DOHH2 (cell line): ENCODE measurements around the gene SMC1A.

Experiments used
- H3F3A ChIP-seq: fragments of 200-600 bp; sonication (generic), shearing (Covaris generic); 2 replicates; pipeline ENCODE4 v1.6.0; 2016; ENCODE audit warnings: antibody characterized with exemption, mild to moderate bottlenecking; ENCODE audit not compliant: control insufficient read depth, insufficient read depth
- H3K27ac ChIP-seq: fragments of 200-600 bp; sonication (generic); 2 replicates; pipeline ENCODE4 v1.5.1; 2014; ENCODE audit warnings: low read depth, mild to moderate bottlenecking, low read length, moderate library complexity
- H3K27me3 ChIP-seq: fragments of 200-600 bp; sonication (generic); 2 replicates; pipeline ENCODE4 v1.6.1; 2014; ENCODE audit warnings: mild to moderate bottlenecking, low read length, mixed read lengths; ENCODE audit not compliant: control insufficient read depth
- H3K36me3 ChIP-seq: fragments of 200-600 bp; sonication (generic); 2 replicates; pipeline ENCODE4 v1.6.1; 2014; ENCODE audit warnings: mild to moderate bottlenecking, low read length, moderate library complexity, mixed read lengths; ENCODE audit not compliant: control insufficient read depth
- H3K4me1 ChIP-seq: fragments of 200-600 bp; sonication (generic); 2 replicates; pipeline ENCODE4 v1.6.1; 2014; ENCODE audit warnings: mild to moderate bottlenecking, low read length, mixed read lengths; ENCODE audit not compliant: control insufficient read depth
- H3K4me2 ChIP-seq: fragments of 200-600 bp; sonication (generic); 2 replicates; pipeline ENCODE4 v1.6.0; 2014; ENCODE audit warnings: mild to moderate bottlenecking, low read length, moderate library complexity
- H3K4me3 ChIP-seq: fragments of 200-600 bp; sonication (generic); 2 replicates; pipeline ENCODE4 v1.5.1; 2014; ENCODE audit warnings: mild to moderate bottlenecking, low read length, mixed read lengths
- H3K79me2 ChIP-seq: fragments of 200-600 bp; sonication (generic); 2 replicates; pipeline ENCODE4 v1.6.1; 2014; ENCODE audit warnings: mild to moderate bottlenecking, low read length, mixed read lengths; ENCODE audit not compliant: control insufficient read depth
- H3K9me2 ChIP-seq: fragments of 200-600 bp; sonication (generic); replicated peaks from 2 replicates; pipeline ENCODE4 v1.6.1; 2014; ENCODE audit warnings: mild to moderate bottlenecking, low read length, mixed read lengths; ENCODE audit not compliant: control insufficient read depth
- H3K9me3 ChIP-seq: fragments of 200-600 bp; sonication (generic); 2 replicates; pipeline ENCODE4 v1.6.1; 2014; ENCODE audit warnings: antibody characterized with exemption, low read length, mixed read lengths; ENCODE audit not compliant: control insufficient read depth, insufficient read depth
- H4K20me1 ChIP-seq: fragments of 200-600 bp; sonication (generic); 2 replicates; pipeline ENCODE4 v1.6.0; 2014; ENCODE audit warnings: low read depth, mild to moderate bottlenecking, antibody characterized with exemption, low read length, moderate library complexity; ENCODE audit not compliant: control insufficient read depth, insufficient read depth
- EZH2phosphoT487 ChIP-seq: fragments of 200-600 bp; sonication (generic); IDR thresholded peaks from 2 replicates; pipeline ENCODE4 v1.6.1; 2017; ENCODE audit warnings: borderline replicate concordance, mild to moderate bottlenecking, antibody characterized with exemption, low read length, moderate library complexity, mixed read lengths
- TF ChIP-seq, protein P1 (sequence below): fragments of 200-600 bp; sonication (generic); IDR thresholded peaks from one replicate; pipeline ENCODE4 v1.5.1; 2014; ENCODE audit warnings: antibody characterized with exemption, mild to moderate bottlenecking, low read depth, low read length; ENCODE audit not compliant: poor library complexity, severe bottlenecking

Gene SMC1A

DNA sequence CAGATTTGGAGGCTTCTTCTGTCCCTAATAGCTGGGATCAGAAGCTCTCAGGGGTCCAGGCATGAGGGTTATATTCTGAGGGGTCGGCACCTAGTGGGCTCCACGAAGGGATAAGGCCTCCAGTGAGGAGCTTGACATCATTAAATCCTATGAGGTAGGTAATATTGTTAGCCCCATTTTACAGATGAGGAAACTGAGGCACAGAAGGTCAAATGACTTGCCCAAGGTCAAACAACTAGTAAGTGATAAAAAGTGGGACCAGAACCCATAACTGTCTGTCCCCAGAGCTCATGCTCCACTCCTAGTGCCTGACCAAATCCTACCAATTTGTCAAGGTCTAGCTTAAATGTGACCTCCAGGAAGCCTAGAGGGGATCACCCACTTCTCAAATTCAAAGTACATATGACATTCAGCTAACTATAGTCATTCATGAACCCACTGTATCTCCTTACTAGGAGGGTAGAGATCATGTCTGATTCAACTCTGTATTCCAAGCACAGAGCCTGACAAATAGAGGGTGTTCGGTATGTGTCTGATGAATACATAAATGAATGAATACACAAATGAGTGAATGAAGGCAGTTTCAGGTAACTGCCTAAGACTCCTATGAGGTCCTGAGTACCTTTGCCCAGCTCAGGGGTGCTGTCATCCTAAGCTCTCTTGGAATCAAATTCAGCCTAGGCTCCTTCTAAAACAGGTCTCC is 43.3 kb downstream of the SMC1A start:
- no peaks in the 10 kb centered on the region for H3F3A ChIP-seq
- H3K4me3 ChIP-seq: no peak overlapping the region
- H3K27me3 ChIP-seq: no peaks in the 10 kb centered on the region
- no peak overlapping the region for H3K27ac ChIP-seq
- peaks cover 52% of the 10 kb centered on the region for H3K36me3 ChIP-seq
- TF ChIP-seq EZH2phosphoT487: no peak
- TF ChIP-seq, protein P1, sequence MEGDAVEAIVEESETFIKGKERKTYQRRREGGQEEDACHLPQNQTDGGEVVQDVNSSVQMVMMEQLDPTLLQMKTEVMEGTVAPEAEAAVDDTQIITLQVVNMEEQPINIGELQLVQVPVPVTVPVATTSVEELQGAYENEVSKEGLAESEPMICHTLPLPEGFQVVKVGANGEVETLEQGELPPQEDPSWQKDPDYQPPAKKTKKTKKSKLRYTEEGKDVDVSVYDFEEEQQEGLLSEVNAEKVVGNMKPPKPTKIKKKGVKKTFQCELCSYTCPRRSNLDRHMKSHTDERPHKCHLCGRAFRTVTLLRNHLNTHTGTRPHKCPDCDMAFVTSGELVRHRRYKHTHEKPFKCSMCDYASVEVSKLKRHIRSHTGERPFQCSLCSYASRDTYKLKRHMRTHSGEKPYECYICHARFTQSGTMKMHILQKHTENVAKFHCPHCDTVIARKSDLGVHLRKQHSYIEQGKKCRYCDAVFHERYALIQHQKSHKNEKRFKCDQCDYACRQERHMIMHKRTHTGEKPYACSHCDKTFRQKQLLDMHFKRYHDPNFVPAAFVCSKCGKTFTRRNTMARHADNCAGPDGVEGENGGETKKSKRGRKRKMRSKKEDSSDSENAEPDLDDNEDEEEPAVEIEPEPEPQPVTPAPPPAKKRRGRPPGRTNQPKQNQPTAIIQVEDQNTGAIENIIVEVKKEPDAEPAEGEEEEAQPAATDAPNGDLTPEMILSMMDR: no peak
- H3K4me2 ChIP-seq: no peak overlapping the region
- no peaks in the 10 kb centered on the region for H3K9me2 ChIP-seq
- no peaks in the 10 kb centered on the region for H4K20me1 ChIP-seq
- no peaks in the 10 kb centered on the region for H3K9me3 ChIP-seq
- no peaks in the 10 kb centered on the region for H3K79me2 ChIP-seq
- no peaks in the 10 kb centered on the region for H3K4me1 ChIP-seq

DNA sequence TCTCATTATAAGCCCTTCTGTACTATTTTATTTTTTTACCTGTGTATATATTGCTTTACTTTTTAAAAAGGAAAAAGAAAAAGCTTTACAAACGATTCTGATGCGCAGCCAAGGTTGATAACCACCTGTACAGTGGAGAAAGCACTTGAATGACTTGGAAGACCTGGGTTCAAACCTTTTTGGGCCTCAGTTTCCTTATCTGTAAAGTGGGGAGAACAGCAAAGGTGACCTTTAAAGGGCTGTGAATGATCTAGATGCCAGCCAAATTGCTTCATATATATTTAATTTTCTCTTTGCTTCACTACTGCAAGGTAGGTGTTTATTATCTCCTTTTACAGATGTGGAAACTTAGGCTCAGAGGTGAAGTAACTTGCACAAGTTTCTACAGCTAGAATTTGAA is 45.0 kb downstream of the SMC1A start:
- H3K4me2 ChIP-seq: no peak overlapping the region
- no peaks in the 10 kb centered on the region for H3K27me3 ChIP-seq
- no peak overlapping the region for H3K4me3 ChIP-seq
- H3K36me3 ChIP-seq: peaks cover 35% of the 10 kb centered on the region
- H3K9me2 ChIP-seq: no peaks in the 10 kb centered on the region
- no peaks in the 10 kb centered on the region for H3K9me3 ChIP-seq
- no peaks in the 10 kb centered on the region for H3K79me2 ChIP-seq
- H3K27ac ChIP-seq: no peak overlapping the region
- no peaks in the 10 kb centered on the region for H4K20me1 ChIP-seq
- H3K4me1 ChIP-seq: no peaks in the 10 kb centered on the region
- no peaks in the 10 kb centered on the region for H3F3A ChIP-seq
- TF ChIP-seq, protein P1: no peak
- no peak for TF ChIP-seq EZH2phosphoT487

DNA sequence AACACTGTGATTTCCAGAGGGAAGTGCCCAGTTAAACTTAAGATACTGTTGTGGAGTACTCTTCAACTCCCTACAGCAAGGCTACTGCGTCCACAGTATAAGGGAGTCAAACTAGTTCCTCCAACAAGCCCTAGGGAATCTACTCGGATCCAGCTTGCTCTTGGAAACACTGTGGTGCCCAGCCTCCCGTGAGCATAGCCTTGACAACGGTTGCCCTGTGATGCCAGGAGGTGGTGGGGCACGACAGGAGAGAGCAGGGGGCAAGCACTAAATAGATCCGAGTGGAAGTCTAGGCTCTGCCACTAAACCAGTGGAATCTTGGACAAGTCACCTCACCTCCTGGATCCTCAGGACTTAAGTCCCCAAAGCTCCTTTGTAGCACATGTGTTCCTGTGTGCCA is 45.6 kb downstream of the SMC1A start:
- Histone ChIP-seq H3K9me3 (no peaks in the 10 kb centered on the region), H3K36me3 (peaks cover 30% of the 10 kb centered on the region), H4K20me1 (no peaks in the 10 kb centered on the region), H3K79me2 (no peaks in the 10 kb centered on the region), H3K9me2 (no peaks in the 10 kb centered on the region), H3K27me3 (no peaks in the 10 kb centered on the region), H3K4me1 (no peaks in the 10 kb centered on the region), H3K4me3 (no peak overlapping the region), H3F3A (no peaks in the 10 kb centered on the region), H3K27ac (no peak overlapping the region), H3K4me2 (no peak overlapping the region)
- no peak for TF ChIP-seq EZH2phosphoT487
- TF ChIP-seq, protein P1: no peak
